ENCODE results near the gene NUF2. TPM values are rescaled to one million over a fixed set of nuclear protein-coding genes. Genes with fewer than 3 reads are reported as not detected.
"Not testable (repeated sequence)": the region's sequence is repeated elsewhere in the genome, so short reads cannot be mapped to it uniquely, and the experiment has no call there.

The NUF2 gene
- total RNA-seq, 1 experiment from 2014 or later, result 23.8 TPM

DNA sequence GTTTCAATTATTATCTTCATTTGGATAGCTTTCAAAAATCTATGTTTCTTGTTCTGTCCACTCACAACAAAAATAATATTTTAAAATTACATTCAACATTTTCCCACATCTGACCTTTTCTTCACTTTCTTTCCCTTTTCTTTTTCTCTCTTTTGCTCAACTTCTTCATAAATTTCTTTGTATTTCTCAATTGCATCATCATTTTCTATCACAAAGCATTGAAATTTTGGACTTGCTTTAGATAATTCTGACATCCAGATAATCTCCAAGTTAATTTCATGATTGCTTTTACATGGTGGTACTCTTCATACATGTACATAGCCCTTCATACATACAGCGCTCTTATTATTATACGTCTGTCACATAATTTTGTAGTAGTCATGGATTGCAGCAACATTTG lies 30.2 kb downstream of the NUF2 start:
- ChIA-PET CTCF (interaction anchor here (0.7 kb wide), 1 partner anchor 177 kb away, joined by 3 read pairs; no protein-coding TSS in a partner anchor), POLR2A (no interaction called here)
- Mint-ChIP-seq H3K4me3 (ENCODE audit: unreplicated experiment) (no peak overlapping the region), H3K9me3 (ENCODE audit: unreplicated experiment) (no peaks in the 10 kb centered on the region), H3K27me3 (ENCODE audit: insufficient read depth, unreplicated experiment) (no peaks in the 10 kb centered on the region), H3K36me3 (ENCODE audit: insufficient read depth, unreplicated experiment) (peaks cover 14% of the 10 kb centered on the region), H3K4me1 (ENCODE audit: insufficient read depth, unreplicated experiment) (no peaks in the 10 kb centered on the region), H3K27ac (ENCODE audit: low read depth, unreplicated experiment) (no peak overlapping the region)
- intact Hi-C loops (cut with micrococcal nuclease), result no loop called here
- TF ChIP-seq, protein P1, sequence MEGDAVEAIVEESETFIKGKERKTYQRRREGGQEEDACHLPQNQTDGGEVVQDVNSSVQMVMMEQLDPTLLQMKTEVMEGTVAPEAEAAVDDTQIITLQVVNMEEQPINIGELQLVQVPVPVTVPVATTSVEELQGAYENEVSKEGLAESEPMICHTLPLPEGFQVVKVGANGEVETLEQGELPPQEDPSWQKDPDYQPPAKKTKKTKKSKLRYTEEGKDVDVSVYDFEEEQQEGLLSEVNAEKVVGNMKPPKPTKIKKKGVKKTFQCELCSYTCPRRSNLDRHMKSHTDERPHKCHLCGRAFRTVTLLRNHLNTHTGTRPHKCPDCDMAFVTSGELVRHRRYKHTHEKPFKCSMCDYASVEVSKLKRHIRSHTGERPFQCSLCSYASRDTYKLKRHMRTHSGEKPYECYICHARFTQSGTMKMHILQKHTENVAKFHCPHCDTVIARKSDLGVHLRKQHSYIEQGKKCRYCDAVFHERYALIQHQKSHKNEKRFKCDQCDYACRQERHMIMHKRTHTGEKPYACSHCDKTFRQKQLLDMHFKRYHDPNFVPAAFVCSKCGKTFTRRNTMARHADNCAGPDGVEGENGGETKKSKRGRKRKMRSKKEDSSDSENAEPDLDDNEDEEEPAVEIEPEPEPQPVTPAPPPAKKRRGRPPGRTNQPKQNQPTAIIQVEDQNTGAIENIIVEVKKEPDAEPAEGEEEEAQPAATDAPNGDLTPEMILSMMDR (IDR thresholded peaks at IDR 0.05; ENCODE audit: unreplicated experiment), result no peak
- DNase-seq (ENCODE audit: unreplicated experiment), result no peak
- BruUV-seq (replicated peaks), result no TSS peak

DNA sequence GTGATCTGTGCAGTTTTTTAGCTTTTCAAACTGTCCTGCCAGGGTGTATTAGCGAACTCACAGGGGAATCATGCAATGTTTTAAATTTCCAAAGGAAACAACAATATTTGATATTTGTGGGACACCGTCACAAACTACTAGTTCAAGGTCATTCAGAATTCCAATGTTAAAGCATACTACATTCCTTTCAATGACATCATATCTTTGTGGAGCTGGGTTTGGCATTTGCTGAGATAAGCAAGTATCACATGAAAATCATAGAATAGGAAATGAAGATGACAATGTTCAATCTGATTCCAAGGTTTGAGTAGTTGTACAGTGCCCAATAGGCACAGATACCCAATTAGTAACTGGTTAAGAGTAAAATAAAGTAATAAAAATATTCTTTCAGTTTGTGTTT lies 35.6 kb downstream of the NUF2 start:
- intact Hi-C loops (cut with micrococcal nuclease), result loop anchor here (5.0 kb wide), 1 partner anchor 1430 kb away; no protein-coding TSS in a partner anchor
- Mint-ChIP-seq H3K27me3 (ENCODE audit: insufficient read depth, unreplicated experiment) (no peaks in the 10 kb centered on the region), H3K4me3 (ENCODE audit: unreplicated experiment) (no peak overlapping the region), H3K9me3 (ENCODE audit: unreplicated experiment) (no peaks in the 10 kb centered on the region), H3K36me3 (ENCODE audit: insufficient read depth, unreplicated experiment) (no peaks in the 10 kb centered on the region), H3K27ac (ENCODE audit: low read depth, unreplicated experiment) (no peak overlapping the region), H3K4me1 (ENCODE audit: insufficient read depth, unreplicated experiment) (no peaks in the 10 kb centered on the region)
- no peak for DNase-seq (ENCODE audit: unreplicated experiment)
- no TSS peak for BruUV-seq (replicated peaks)
- CTCF ChIA-PET, result interaction anchor here (0.6 to 3.0 kb wide), 11 partner anchors 9 to 1806 kb away, joined by 3 to 26 read pairs (median 4); no protein-coding TSS in a partner anchor
- TF ChIP-seq, protein P1 (IDR thresholded peaks at IDR 0.05; ENCODE audit: unreplicated experiment), result no peak
- POLR2A ChIA-PET, result no interaction called here

GRCh38 chr1:163358172-163358571 lies 36.4 kb downstream of the NUF2 start:
- intact Hi-C loops (cut with micrococcal nuclease), result loop anchor here (5.0 kb wide), 1 partner anchor 1429 kb away; no protein-coding TSS in a partner anchor
- POLR2A ChIA-PET; H3K4me3 Mint-ChIP-seq (ENCODE audit: unreplicated experiment); H3K27me3 Mint-ChIP-seq (ENCODE audit: insufficient read depth, unreplicated experiment); H3K27ac Mint-ChIP-seq (ENCODE audit: low read depth, unreplicated experiment); H3K36me3 Mint-ChIP-seq (ENCODE audit: insufficient read depth, unreplicated experiment); BruUV-seq (replicated peaks); H3K9me3 Mint-ChIP-seq (ENCODE audit: unreplicated experiment); DNase-seq (ENCODE audit: unreplicated experiment); H3K4me1 Mint-ChIP-seq (ENCODE audit: insufficient read depth, unreplicated experiment): not testable (repeated sequence)
- CTCF ChIA-PET, result interaction anchor here (0.5 to 3.0 kb wide), 26 partner anchors 7 to 1780 kb away, joined by 3 to 26 read pairs (median 4); partner anchors contain the start of gene NUF2

GRCh38 chr1:163361123-163361934 lies 39.6 kb downstream of the NUF2 start:
- ChIA-PET POLR2A (no interaction called here), CTCF (interaction anchor here (0.6 to 4.9 kb wide), 22 partner anchors 12 to 1845 kb away, joined by 3 to 58 read pairs (median 3); no protein-coding TSS in a partner anchor)
- BruUV-seq (replicated peaks), result no TSS peak
- TF ChIP-seq, protein P1 (IDR thresholded peaks at IDR 0.05; ENCODE audit: unreplicated experiment), result peak; percentile 65
- peak; percentile 58 for DNase-seq (ENCODE audit: unreplicated experiment)
- intact Hi-C loops (cut with micrococcal nuclease), result loop anchor here (1.0 to 2.0 kb wide), 3 partner anchors 49 to 1257 kb away; no protein-coding TSS in a partner anchor
- H3K4me3 Mint-ChIP-seq (ENCODE audit: unreplicated experiment), result no peak overlapping the region
- no peak overlapping the region for H3K27ac Mint-ChIP-seq (ENCODE audit: low read depth, unreplicated experiment)
- H3K36me3 Mint-ChIP-seq (ENCODE audit: insufficient read depth, unreplicated experiment), result no peaks in the 10 kb centered on the region
- no peaks in the 10 kb centered on the region for H3K9me3 Mint-ChIP-seq (ENCODE audit: unreplicated experiment)
- H3K4me1 Mint-ChIP-seq (ENCODE audit: insufficient read depth, unreplicated experiment), result no peaks in the 10 kb centered on the region
- H3K27me3 Mint-ChIP-seq (ENCODE audit: insufficient read depth, unreplicated experiment), result no peaks in the 10 kb centered on the region
